ENCODE data around the gene SEMA4G.
A peak's percentile ranks its signal among the peaks of the same experiment; 100 is the strongest.

Gene SEMA4G

GRCh38 chr10:100993986-100994708 is 24.8 kb downstream of the SEMA4G start:
- DNase-seq, result no peak

- no peak for DNase-seq
Observed at GRCh38 chr10:100995181-100995580, 25.9 kb downstream of the SEMA4G start.

GRCh38 chr10:100996678-100997359 is 27.5 kb downstream of the SEMA4G start:
- peak; percentile 25 to 32 for DNase-seq

GRCh38 chr10:100997360-100998182 is 28.3 kb downstream of the SEMA4G start:
- peak; percentile 69 to 73 for DNase-seq

GRCh38 chr10:100998183-100998990 is 29.1 kb downstream of the SEMA4G start:
- peak; percentile 49 to 58 for DNase-seq

GRCh38 chr10:100998991-100999741 is 29.9 kb downstream of the SEMA4G start:
- DNase-seq, result peak; percentile 70 to 82

- DNase-seq, result no peak
Observed at GRCh38 chr10:100999742-101000126, 30.4 kb downstream of the SEMA4G start, which contains the start of gene LZTS2. LZTS2 (plus strand) TSS chr10:100999808; CDS start chr10:101002539, 2,731 bp downstream.

- DNase-seq, result no peak
Observed at GRCh38 chr10:101000127-101000914, 31.0 kb downstream of the SEMA4G start.

GRCh38 chr10:101000915-101001658 is 31.8 kb downstream of the SEMA4G start:
- no peak for DNase-seq

- no peak for DNase-seq
Observed at GRCh38 chr10:101001659-101002035, 32.3 kb downstream of the SEMA4G start.

- DNase-seq, result no peak
Observed at GRCh38 chr10:101002456-101002855, 33.2 kb downstream of the SEMA4G start.

- no peak for DNase-seq
Observed at GRCh38 chr10:101003639-101004206, 34.4 kb downstream of the SEMA4G start.

GRCh38 chr10:101005361-101005760 is 36.1 kb downstream of the SEMA4G start:
- no peak for DNase-seq

- no peak for DNase-seq
Observed at GRCh38 chr10:101005869-101006567, 36.7 kb downstream of the SEMA4G start.

- no peak for DNase-seq
Observed at GRCh38 chr10:101006593-101007098, 37.3 kb downstream of the SEMA4G start.

- no peak for DNase-seq
Observed at GRCh38 chr10:101007099-101007711, 37.9 kb downstream of the SEMA4G start.

- no peak for DNase-seq
Observed at GRCh38 chr10:101007915-101008822, 38.9 kb downstream of the SEMA4G start.
